CD4-positive, alpha-beta memory T cell (primary cell): Measurements from ENCODE around the gene HEATR1. TPM values are rescaled to one million over a fixed set of nuclear protein-coding genes. Genes with fewer than 3 reads are reported as not detected.

Experiments
- CTCF ChIA-PET: fragments of 350-600 bp; sonication (Branson Sonifier 250); formaldehyde crosslinking; loops from one replicate; lab custom pipeline; 2021; ENCODE audit warnings: inconsistent platforms; ENCODE audit not compliant: partially characterized antibody; lab: Charles Lee
- POLR2A ChIA-PET: fragments of 350-600 bp; sonication (Branson Sonifier 250); formaldehyde crosslinking; loops from one replicate; lab custom pipeline; 2021; ENCODE audit not compliant: partially characterized antibody; lab: Charles Lee
- DNase-seq, 5 donors: peaks; one replicate each; pipeline versions ENCODE4 v3.0.0 to v3.0.0-alpha.2; 2020 to 2022; ENCODE audit warnings: mixed read lengths in 1 of 5
- H3K27ac ChIP-seq: one replicate; pipeline ENCODE4 v1.7.0; 2013; ENCODE audit warnings: low read depth, low read length
- H3K27me3 ChIP-seq: 2 replicates; pipeline ENCODE4 v1.7.0; 2013; ENCODE audit warnings: mild to moderate bottlenecking, low read length, moderate library complexity; ENCODE audit not compliant: insufficient read depth
- H3K36me3 ChIP-seq: 2 replicates; pipeline ENCODE4 v1.7.0; 2013; ENCODE audit warnings: mild to moderate bottlenecking, low read length, moderate library complexity; ENCODE audit not compliant: insufficient read depth
- H3K4me1 ChIP-seq: 2 replicates; pipeline ENCODE4 v1.7.0; 2013; ENCODE audit warnings: mild to moderate bottlenecking, low read length, moderate library complexity; ENCODE audit not compliant: insufficient read depth
- H3K4me3 ChIP-seq, 2 donors: one replicate each; pipeline ENCODE4 v1.7.0; 2013; ENCODE audit warnings: low read length in 2 of 2, mild to moderate bottlenecking in 1 of 2
- H3K9me3 ChIP-seq, 2 donors: one replicate each; pipeline ENCODE4 v1.7.0; 2013; ENCODE audit warnings: low read length in 2 of 2, control low read depth in 1 of 2; ENCODE audit not compliant: control insufficient read depth in 1 of 2
- H3K27ac Mint-ChIP-seq, 7 donors: one replicate each; pipeline ENCODE4 v1.8.0; 2020 to 2021; ENCODE audit warnings: mixed read lengths in 7 of 7, mild to moderate bottlenecking in 6 of 7, inconsistent platforms in 3 of 7, moderate library complexity in 3 of 7
- H3K27me3 Mint-ChIP-seq, 2 donors: one replicate each; pipeline ENCODE4 v1.8.0; 2020 to 2021; ENCODE audit warnings: mixed read lengths in 2 of 2
- H3K36me3 Mint-ChIP-seq, 2 donors: one replicate each; pipeline ENCODE4 v1.8.0; 2020 to 2021; ENCODE audit warnings: mixed read lengths in 2 of 2, inconsistent platforms in 1 of 2, mild to moderate bottlenecking in 1 of 2
- H3K4me1 Mint-ChIP-seq, 4 donors: one replicate each; pipeline ENCODE4 v1.8.0; 2020 to 2021; ENCODE audit warnings: mixed read lengths in 4 of 4, mild to moderate bottlenecking in 1 of 4
- H3K4me3 Mint-ChIP-seq, 8 donors: one replicate each; pipeline ENCODE4 v1.8.0; 2020 to 2021; ENCODE audit warnings: mixed read lengths in 8 of 8, mild to moderate bottlenecking in 7 of 8, moderate library complexity in 6 of 8, inconsistent platforms in 3 of 8
- H3K9me3 Mint-ChIP-seq, 8 donors: one replicate each; pipeline ENCODE4 v1.8.0; 2020 to 2021; ENCODE audit warnings: mixed read lengths in 8 of 8, mild to moderate bottlenecking in 5 of 8, inconsistent platforms in 3 of 8, moderate library complexity in 1 of 8
- intact Hi-C: fragments of 100-400 bp; cut with micrococcal nuclease; formaldehyde crosslinking; loops from one replicate; pipeline ENCODE4 v1.15.1; 2023
- polyA plus RNA-seq, 2 donors: library from polyadenylated mRNA; unstranded; fragments of 300-500 nt; fragmentation: Illumina TruSeq; gene quantifications; one replicate each; pipeline ENCODE4 v1.2.3, GENCODE V29; 2021
- total RNA-seq, 2 experiments: library from RNA; stranded (reverse); gene quantifications; one replicate each; pipeline ENCODE4 v1.2.3, GENCODE V29; 2021

The HEATR1 gene
- total and polyA plus RNA-seq, 4 experiments from 2014 or later: 7.4 to 57.5 (median 32.3) TPM

- Histone ChIP-seq H3K36me3 (peaks cover 91% of the 10 kb centered on the region), H3K27ac (no peak overlapping the region), H3K27me3 (no peaks in the 10 kb centered on the region), H3K4me1 (peaks cover 21% of the 10 kb centered on the region), H3K4me3 (no peak overlapping the region), H3K9me3 (no peaks in the 10 kb centered on the region)
- Mint-ChIP-seq H3K4me3 (peak overlapping the region in 1 of 8 donors; percentile 1), H3K27me3 (no peaks in the 10 kb centered on the region), H3K36me3 (peaks cover 83 to 96% of the 10 kb centered on the region in 2 donors), H3K9me3 (no peaks in the 10 kb centered on the region), H3K27ac (peak overlapping the region in 5 of 7 donors; percentile 25 to 66 (median 65)), H3K4me1 (peaks cover 21 to 33% (median 26%) of the 10 kb centered on the region in 4 donors)
- CTCF ChIA-PET: no interaction called here
- intact Hi-C loops: no loop called here
- POLR2A ChIA-PET: interaction anchor here (1.1 to 1.5 kb wide), 2 partner anchors 9 to 17 kb away, joined by 3 to 4 read pairs; no protein-coding TSS in a partner anchor
- no peak for DNase-seq
Measured at GRCh38 chr1:236543065-236543669, 61.1 kb downstream of the HEATR1 start.

- peaks cover 22 to 33% (median 27%) of the 10 kb centered on the region in 4 donors for H3K4me1 Mint-ChIP-seq
- peaks cover 73 to 90% of the 10 kb centered on the region in 2 donors for H3K36me3 Mint-ChIP-seq
- H3K27ac Mint-ChIP-seq: peak overlapping the region in 1 of 7 donors; percentile 35
Measured at GRCh38 chr1:236541710-236542109, 62.6 kb downstream of the HEATR1 start.

GRCh38 chr1:236540813-236541465 lies 63.4 kb downstream of the HEATR1 start:
- Mint-ChIP-seq H3K4me1 (peaks cover 15 to 30% (median 23%) of the 10 kb centered on the region in 4 donors), H3K27me3 (no peaks in the 10 kb centered on the region), H3K9me3 (no peaks in the 10 kb centered on the region), H3K27ac (peak overlapping the region in 2 of 7 donors; percentile 22 to 55), H3K4me3 (no peak overlapping the region), H3K36me3 (peaks cover 66 to 91% of the 10 kb centered on the region in 2 donors)
- intact Hi-C loops: no loop called here
- H3K36me3 ChIP-seq: peaks cover 81% of the 10 kb centered on the region
- no peak overlapping the region for H3K4me3 ChIP-seq
- no peaks in the 10 kb centered on the region for H3K9me3 ChIP-seq
- ChIA-PET POLR2A (no interaction called here), CTCF (no interaction called here)
- no peak overlapping the region for H3K27ac ChIP-seq
- H3K27me3 ChIP-seq: no peaks in the 10 kb centered on the region
- peaks cover 15% of the 10 kb centered on the region for H3K4me1 ChIP-seq
- DNase-seq: no peak

More at GRCh38 chr1:236541710-236542109, 62.6 kb downstream of the HEATR1 start:
- Histone ChIP-seq H3K4me1 (peaks cover 21% of the 10 kb centered on the region), H3K27me3 (no peaks in the 10 kb centered on the region), H3K9me3 (no peaks in the 10 kb centered on the region), H3K27ac (no peak overlapping the region), H3K4me3 (no peak overlapping the region), H3K36me3 (peaks cover 84% of the 10 kb centered on the region)
- H3K9me3 Mint-ChIP-seq: no peaks in the 10 kb centered on the region
- H3K27me3 Mint-ChIP-seq: no peaks in the 10 kb centered on the region
- intact Hi-C loops: no loop called here
- CTCF ChIA-PET: no interaction called here
- no peak for DNase-seq
- H3K4me3 Mint-ChIP-seq: no peak overlapping the region
- POLR2A ChIA-PET: no interaction called here

GRCh38 chr1:236536540-236536939 lies 67.8 kb downstream of the HEATR1 start:
- H3K4me3 ChIP-seq: no peak overlapping the region
- H3K4me1 ChIP-seq: peaks cover 30% of the 10 kb centered on the region
- ChIA-PET CTCF (interaction anchor here (1.8 to 2.8 kb wide), 2 partner anchors 11 to 21 kb away, joined by 4 to 8 read pairs; no protein-coding TSS in a partner anchor), POLR2A (interaction anchor here (0.6 to 1.1 kb wide), 2 partner anchors 12 to 18 kb away, joined by 4 to 6 read pairs; no protein-coding TSS in a partner anchor)
- H3K36me3 Mint-ChIP-seq: peaks cover 41 to 77% of the 10 kb centered on the region in 2 donors
- H3K27me3 ChIP-seq: no peaks in the 10 kb centered on the region
- no peaks in the 10 kb centered on the region for H3K27me3 Mint-ChIP-seq
- no peak overlapping the region for H3K4me3 Mint-ChIP-seq
- H3K36me3 ChIP-seq: peaks cover 50% of the 10 kb centered on the region
- no peaks in the 10 kb centered on the region for H3K9me3 Mint-ChIP-seq
- intact Hi-C loops: no loop called here
- no peak overlapping the region for H3K27ac ChIP-seq
- peak overlapping the region in 6 of 7 donors; percentile 17 to 86 (median 52) for H3K27ac Mint-ChIP-seq
- no peak for DNase-seq
- H3K9me3 ChIP-seq: no peaks in the 10 kb centered on the region
- H3K4me1 Mint-ChIP-seq: peaks cover 19 to 46% (median 32%) of the 10 kb centered on the region in 4 donors

- H3K27me3 ChIP-seq: no peaks in the 10 kb centered on the region
- H3K27me3 Mint-ChIP-seq: no peaks in the 10 kb centered on the region
- H3K4me1 Mint-ChIP-seq: peaks cover 24 to 53% (median 38%) of the 10 kb centered on the region in 4 donors
- peaks cover 43 to 76% of the 10 kb centered on the region in 2 donors for H3K36me3 Mint-ChIP-seq
- peaks cover 44% of the 10 kb centered on the region for H3K36me3 ChIP-seq
- intact Hi-C loops: loop anchor here (2.0 kb wide), 1 partner anchor 19 kb away; no protein-coding TSS in a partner anchor
- no peaks in the 10 kb centered on the region for H3K9me3 Mint-ChIP-seq
- POLR2A ChIA-PET: interaction anchor here (12.9 kb wide), 1 partner anchor 18 kb away, joined by 82 read pairs; no protein-coding TSS in a partner anchor
- CTCF ChIA-PET: interaction anchor here (1.8 to 2.8 kb wide), 2 partner anchors 10 to 20 kb away, joined by 4 to 8 read pairs; no protein-coding TSS in a partner anchor
- no peak overlapping the region for H3K27ac ChIP-seq
- no peak overlapping the region for H3K4me3 ChIP-seq
- no peak for DNase-seq
- H3K27ac Mint-ChIP-seq: peak overlapping the region in 5 of 7 donors; percentile 23 to 86 (median 79)
- peaks cover 35% of the 10 kb centered on the region for H3K4me1 ChIP-seq
- H3K4me3 Mint-ChIP-seq: no peak overlapping the region
- H3K9me3 ChIP-seq: no peaks in the 10 kb centered on the region
Measured at GRCh38 chr1:236535662-236536161, 68.6 kb downstream of the HEATR1 start.

- DNase-seq: no peak
- intact Hi-C loops: loop anchor here (2.0 kb wide), 1 partner anchor 18 kb away; no protein-coding TSS in a partner anchor
- Mint-ChIP-seq H3K9me3 (no peaks in the 10 kb centered on the region), H3K27me3 (no peaks in the 10 kb centered on the region), H3K4me1 (peaks cover 26 to 58% (median 42%) of the 10 kb centered on the region in 4 donors), H3K4me3 (no peak overlapping the region), H3K27ac (peak overlapping the region in 4 of 7 donors; percentile 23 to 86 (median 73)), H3K36me3 (peaks cover 41 to 75% of the 10 kb centered on the region in 2 donors)
- H3K4me3 ChIP-seq: no peak overlapping the region
- no peaks in the 10 kb centered on the region for H3K9me3 ChIP-seq
- POLR2A ChIA-PET: interaction anchor here (1.2 to 12.9 kb wide), 2 partner anchors 10 to 18 kb away, joined by 3 to 82 read pairs; no protein-coding TSS in a partner anchor
- CTCF ChIA-PET: interaction anchor here (0.9 to 2.8 kb wide), 2 partner anchors 19 to 45 kb away, joined by 3 to 8 read pairs; no protein-coding TSS in a partner anchor
- H3K27ac ChIP-seq: no peak overlapping the region
- H3K27me3 ChIP-seq: no peaks in the 10 kb centered on the region
- H3K4me1 ChIP-seq: peaks cover 40% of the 10 kb centered on the region
- peaks cover 42% of the 10 kb centered on the region for H3K36me3 ChIP-seq
Measured at GRCh38 chr1:236535190-236535589, 69.1 kb downstream of the HEATR1 start.
